CD14-positive monocyte (primary cell): ENCODE measurements around the gene ZEB2. TPM values are rescaled to one million over a fixed set of nuclear protein-coding genes. Genes with fewer than 3 reads are reported as not detected.
A peak's percentile ranks its signal among the peaks of the same experiment; 100 is the strongest.

ENCODE experiments used
- DNase-seq, 3 donors: peaks; one replicate each; pipeline ENCODE4 v3.0.0-alpha.2; 2011 to 2022
- H2AFZ ChIP-seq: 2 replicates; pipeline ENCODE4 v1.6.0; 2012; ENCODE audit warnings: mild to moderate bottlenecking, low read depth, low read length, inconsistent platforms; ENCODE audit not compliant: insufficient read depth, poor library complexity, severe bottlenecking
- H3K27ac ChIP-seq, 2 donors: 1 replicate in 1 of 2; 2 replicates in 1 of 2; pipeline ENCODE4 v1.5.1; 2012 to 2013; ENCODE audit warnings: low read length in 2 of 2, control low read depth in 1 of 2, inconsistent platforms in 1 of 2, low read depth in 1 of 2, mild to moderate bottlenecking in 1 of 2
- H3K27me3 ChIP-seq, 2 donors: one replicate each; pipeline versions ENCODE4 v1.6.0 to v1.6.1; 2011 to 2013; ENCODE audit warnings: low read length in 2 of 2; ENCODE audit not compliant: control insufficient read depth in 2 of 2, insufficient read depth in 2 of 2
- H3K36me3 ChIP-seq, 2 donors: replicated peaks in 1 of 2; 1 replicate in 1 of 2; 2 replicates in 1 of 2; pipeline versions ENCODE4 v1.5.1 to v1.6.1; 2012 to 2013; ENCODE audit warnings: low read length in 2 of 2, control low read depth in 1 of 2, inconsistent platforms in 1 of 2, mild to moderate bottlenecking in 1 of 2; ENCODE audit not compliant: insufficient read depth in 2 of 2, control insufficient read depth in 1 of 2
- H3K4me1 ChIP-seq, 2 donors: 1 replicate in 1 of 2; 2 replicates in 1 of 2; pipeline versions ENCODE4 v1.5.1 to v1.6.1; 2012 to 2013; ENCODE audit warnings: low read length in 2 of 2, control low read depth in 1 of 2, inconsistent platforms in 1 of 2, mild to moderate bottlenecking in 1 of 2, moderate library complexity in 1 of 2; ENCODE audit not compliant: insufficient read depth in 2 of 2, control insufficient read depth in 1 of 2
- H3K4me2 ChIP-seq: replicated peaks from 2 replicates; pipeline ENCODE3; 2012; ENCODE audit warnings: low read length, moderate library complexity, mild to moderate bottlenecking; ENCODE audit not compliant: poor library complexity, severe bottlenecking; ENCODE audit errors: extremely low read depth
- H3K4me3 ChIP-seq, 3 experiments: fragments of 200-600 bp in 1 of 3; sonication (generic) in 1 of 3; replicated peaks in 1 of 3; 1 replicate in 2 of 3; 2 replicates in 1 of 3; pipeline ENCODE4 v1.5.1; 2011 to 2013; ENCODE audit warnings: low read length in 3 of 3, mild to moderate bottlenecking in 3 of 3, control low read depth in 2 of 3, low read depth in 2 of 3, inconsistent platforms in 1 of 3, moderate library complexity in 1 of 3
- H3K79me2 ChIP-seq: 2 replicates; pipeline ENCODE4 v1.6.0; 2012; ENCODE audit warnings: mild to moderate bottlenecking, control low read depth, inconsistent platforms, low read length, moderate library complexity; ENCODE audit not compliant: insufficient read depth
- H3K9ac ChIP-seq: 2 replicates; pipeline ENCODE4 v1.6.0; 2017; ENCODE audit warnings: low read length, mild to moderate bottlenecking; ENCODE audit not compliant: insufficient read depth, poor library complexity, severe bottlenecking
- H3K9me3 ChIP-seq, 2 donors: replicated peaks in 1 of 2; 1 replicate in 1 of 2; 2 replicates in 1 of 2; pipeline versions ENCODE4 v1.5.1 to v1.6.1; 2012 to 2013; ENCODE audit warnings: low read length in 2 of 2, control low read depth in 1 of 2; ENCODE audit not compliant: control insufficient read depth in 1 of 2, insufficient read depth in 1 of 2
- H4K20me1 ChIP-seq: 2 replicates; pipeline ENCODE4 v1.6.0; 2012; ENCODE audit warnings: mild to moderate bottlenecking, low read length, control low read depth, moderate library complexity; ENCODE audit not compliant: insufficient read depth
- H3K27ac Mint-ChIP-seq, 7 donors: one replicate each; pipeline ENCODE4 v1.8.0; 2020; ENCODE audit warnings: mild to moderate bottlenecking in 7 of 7, mixed read lengths in 7 of 7, moderate library complexity in 6 of 7, inconsistent platforms in 2 of 7
- H3K27me3 Mint-ChIP-seq, 3 donors: one replicate each; pipeline ENCODE4 v1.8.0; 2021 to 2022; ENCODE audit warnings: low read depth in 3 of 3, mild to moderate bottlenecking in 3 of 3, mixed read lengths in 3 of 3, moderate library complexity in 3 of 3, inconsistent platforms in 1 of 3
- H3K36me3 Mint-ChIP-seq, 2 donors: one replicate each; pipeline ENCODE4 v1.8.0; 2020; ENCODE audit warnings: mixed read lengths in 2 of 2, inconsistent platforms in 1 of 2, mild to moderate bottlenecking in 1 of 2
- H3K4me1 Mint-ChIP-seq: one replicate; pipeline ENCODE4 v1.8.0; 2020; ENCODE audit warnings: mild to moderate bottlenecking, mixed read lengths
- H3K4me3 Mint-ChIP-seq, 2 donors: one replicate each; pipeline ENCODE4 v1.8.0; 2020; ENCODE audit warnings: mild to moderate bottlenecking in 2 of 2, mixed read lengths in 2 of 2, moderate library complexity in 1 of 2
- H3K9me3 Mint-ChIP-seq, 7 donors: one replicate each; pipeline ENCODE4 v1.8.0; 2020 to 2022; ENCODE audit warnings: mixed read lengths in 7 of 7, mild to moderate bottlenecking in 6 of 7, moderate library complexity in 6 of 7, inconsistent platforms in 2 of 7
- CTCF ChIP-seq: fragments of 200-600 bp; IDR thresholded peaks from one replicate; pipeline ENCODE4 v1.8.0; 2022; ENCODE audit warnings: antibody characterized with exemption, mild to moderate bottlenecking
- WGBS: methylation state at CpG from one replicate; pipeline ENCODE4 v1.1.5; 2013; ENCODE audit warnings: missing lambda C conversion rate; ENCODE audit not compliant: insufficient coverage; 5-methylcytosine and 5-hydroxymethylcytosine counted together
- intact Hi-C, 2 donors: fragments of 100-400 bp; cut with micrococcal nuclease; formaldehyde crosslinking; loops; one replicate each; pipeline versions ENCODE4 v1.15.0 to v1.15.1; 2023
- polyA plus RNA-seq, 3 donors: library from polyadenylated mRNA; depleted of rRNA in 1 of 3; unstranded in 2 of 3; stranded (reverse) in 1 of 3; fragments of 300-500 nt in 2 of 3; fragments of >200 nt in 1 of 3; fragmentation: Illumina TruSeq in 2 of 3; gene quantifications; 1 replicate in 2 of 3; 2 replicates in 1 of 3; pipeline ENCODE4 v1.2.3, GENCODE V29; 2012 to 2021

The ZEB2 gene
- polyA plus RNA-seq, 3 donors = 76.8 to 325 (median 93.8) TPM

GRCh38 chr2:144501627-144502026, 18.3 kb downstream of the ZEB2 start:
- DNase-seq = no peak
- Mint-ChIP-seq H3K27ac (peak overlapping the region in 5 of 7 donors; percentile 1 to 82 (median 68)), H3K4me1 (peaks cover 67% of the 10 kb centered on the region), H3K4me3 (no peak overlapping the region), H3K36me3 (peaks cover 87 to 93% of the 10 kb centered on the region in 2 donors), H3K27me3 (peaks cover 0 to 1% (median 0%) of the 10 kb centered on the region in 3 donors), H3K9me3 (peaks cover 0 to 1% (median 0%) of the 10 kb centered on the region in 7 donors)
- Histone ChIP-seq H3K4me2 (no peak overlapping the region), H3K36me3 (peaks cover 72 to 96% of the 10 kb centered on the region in 2 donors), H3K9me3 (no peaks in the 10 kb centered on the region), H3K4me1 (peaks cover 63 to 91% of the 10 kb centered on the region in 2 donors), H3K4me3 (no peak overlapping the region), H3K27me3 (no peaks in the 10 kb centered on the region), H3K79me2 (peaks cover 97% of the 10 kb centered on the region), H3K27ac (peak overlapping the region in 1 of 2 donors; percentile 99), H2AFZ (no peak overlapping the region), H3K9ac (no peak overlapping the region), H4K20me1 (peaks cover 97% of the 10 kb centered on the region)
- no CpG with 5 or more reads among the region's 1 CpG for WGBS
- intact Hi-C loops = no loop called here
- no peak for TF ChIP-seq CTCF

- Histone ChIP-seq H3K79me2 (peaks cover 97% of the 10 kb centered on the region), H3K4me2 (no peak overlapping the region), H3K4me3 (no peak overlapping the region), H2AFZ (no peak overlapping the region), H3K27ac (peak overlapping the region in 1 of 2 donors; percentile 99), H3K27me3 (no peaks in the 10 kb centered on the region), H3K4me1 (peaks cover 66 to 90% of the 10 kb centered on the region in 2 donors), H3K36me3 (peaks cover 70 to 96% of the 10 kb centered on the region in 2 donors), H3K9me3 (no peaks in the 10 kb centered on the region), H4K20me1 (peaks cover 97% of the 10 kb centered on the region), H3K9ac (no peak overlapping the region)
- peaks cover 72% of the 10 kb centered on the region for H3K4me1 Mint-ChIP-seq
- H3K9me3 Mint-ChIP-seq = peaks cover 0 to 1% (median 0%) of the 10 kb centered on the region in 7 donors
- peaks cover 87 to 93% of the 10 kb centered on the region in 2 donors for H3K36me3 Mint-ChIP-seq
- intact Hi-C loops = no loop called here
- peaks cover 0 to 1% (median 0%) of the 10 kb centered on the region in 3 donors for H3K27me3 Mint-ChIP-seq
- TF ChIP-seq CTCF = no peak
- H3K4me3 Mint-ChIP-seq = no peak overlapping the region
- peak in 1 of 3 donors; percentile 63 for DNase-seq
- H3K27ac Mint-ChIP-seq = peak overlapping the region; percentile 2 to 84 (median 70)
- WGBS = no CpG with 5 or more reads among the region's 3 CpGs
Measured at GRCh38 chr2:144501118-144501517, 18.8 kb downstream of the ZEB2 start.
